D341Med (cell line): Measurements from ENCODE around the gene EXOC6.

Experiments
- DNase-seq: peaks from one replicate; pipeline ENCODE4 v3.0.0; 2012; ENCODE audit warnings: low spot score

The EXOC6 gene

GRCh38 chr10:92848441-92849233 lies at the start of gene EXOC6:
EXOC6 (plus strand) TSS chr10:92848520; CDS start chr10:92848534, 14 bp downstream.
- DNase-seq, result peak; percentile 88

- DNase-seq, result no peak
Observed at GRCh38 chr10:92799568-92799967, 48.8 kb upstream of the EXOC6 start.

GRCh38 chr10:92800134-92800733 lies 48.1 kb upstream of the EXOC6 start:
- no peak for DNase-seq

GRCh38 chr10:92801978-92802872 lies 46.1 kb upstream of the EXOC6 start:
- no peak for DNase-seq

GRCh38 chr10:92809840-92810239 lies 38.5 kb upstream of the EXOC6 start:
- no peak for DNase-seq

- DNase-seq, result no peak
Observed at GRCh38 chr10:92810934-92811532, 37.3 kb upstream of the EXOC6 start.

- DNase-seq, result no peak
Observed at GRCh38 chr10:92811986-92812385, 36.3 kb upstream of the EXOC6 start.

- DNase-seq, result no peak
Observed at GRCh38 chr10:92813979-92814378, 34.3 kb upstream of the EXOC6 start.

GRCh38 chr10:92814790-92815189 lies 33.5 kb upstream of the EXOC6 start:
- no peak for DNase-seq

- no peak for DNase-seq
Observed at GRCh38 chr10:92816091-92816531, 32.2 kb upstream of the EXOC6 start.

GRCh38 chr10:92822060-92822634 lies 26.2 kb upstream of the EXOC6 start:
- DNase-seq, result no peak

GRCh38 chr10:92822964-92823363 lies 25.4 kb upstream of the EXOC6 start:
- DNase-seq, result no peak

- no peak for DNase-seq
Observed at GRCh38 chr10:92826061-92826460, 22.3 kb upstream of the EXOC6 start.

GRCh38 chr10:92826504-92826903 lies 21.8 kb upstream of the EXOC6 start:
- no peak for DNase-seq

- DNase-seq, result no peak
Observed at GRCh38 chr10:92829042-92829785, 19.1 kb upstream of the EXOC6 start.

- DNase-seq, result no peak
Observed at GRCh38 chr10:92829786-92830377, 18.4 kb upstream of the EXOC6 start.

- DNase-seq, result no peak
Observed at GRCh38 chr10:92830478-92831389, 17.6 kb upstream of the EXOC6 start.

GRCh38 chr10:92832121-92832520 lies 16.2 kb upstream of the EXOC6 start:
- DNase-seq, result no peak

- no peak for DNase-seq
Observed at GRCh38 chr10:92832998-92833650, 15.2 kb upstream of the EXOC6 start.
